Mucosa of descending colon (tissue), 3 donors: Measurements from ENCODE around the gene FBXW2. TPM values are rescaled to one million over a fixed set of nuclear protein-coding genes. Genes with fewer than 3 reads are reported as not detected.
A peak's percentile ranks its signal among the peaks of the same experiment; 100 is the strongest.

ENCODE experiments used
- ATAC-seq: fragments of 200-7000 bp; cut with Tn5 transposase; one replicate; pipeline ENCODE4 v1.9.1; 2020; ENCODE audit warnings: mild to moderate bottlenecking, moderate library complexity
- DNase-seq, 3 donors: peaks; one replicate each; pipeline ENCODE4 v3.0.0-alpha.2; 2020
- H3K36me3 ChIP-seq: fragments of 200-600 bp; one replicate; pipeline ENCODE4 v1.8.0; 2021; ENCODE audit warnings: low read depth, mild to moderate bottlenecking
- H3K4me1 ChIP-seq: fragments of 200-600 bp; one replicate; pipeline ENCODE4 v1.8.0; 2021; ENCODE audit warnings: low read depth, mild to moderate bottlenecking
- H3K4me3 ChIP-seq: fragments of 200-600 bp; one replicate; pipeline ENCODE4 v1.8.0; 2021; ENCODE audit warnings: mild to moderate bottlenecking
- H3K9me3 ChIP-seq: fragments of 200-600 bp; one replicate; pipeline ENCODE4 v1.8.0; 2021; ENCODE audit warnings: mild to moderate bottlenecking
- CTCF ChIP-seq: fragments of 200-600 bp; IDR thresholded peaks from one replicate; pipeline ENCODE4 v1.8.0; 2022; ENCODE audit warnings: antibody characterized with exemption, mild to moderate bottlenecking
- intact Hi-C, 2 donors: fragments of 100-400 bp; cut with DNase I in 1 of 2; cut with micrococcal nuclease in 1 of 2; formaldehyde crosslinking; loops; one replicate each; pipeline versions ENCODE4 v1.11.0 to v1.11.1; 2022; cut with DNase I, micrococcal nuclease
- total RNA-seq, 3 donors: library from RNA; stranded (reverse); fragmentation: NEBNext Ultra II Directional in 2 of 3; extraction: Animal tissue kit (Norgen Biotek cat#: 25700) in 2 of 3; gene quantifications; one replicate each; pipeline versions ENCODE4 v1.2.1 to v1.2.4, GENCODE V29; 2021 to 2023
- donor health status: DM: no; HTN: no; CAD: no; lungs with moderate emphysema.
- donor health status: DM: no; HTN: no; CAD: no.
- donor health status: DM: no; HTN: yes; CAD: no.

FBXW2 gene
- total RNA-seq, 3 donors from 2014 or later: 62.1 to 67.5 (median 65.0) TPM

- peak in 1 of 3 donors; percentile 20 for DNase-seq
- H3K36me3 ChIP-seq: no peaks in the 10 kb centered on the region
- no peak overlapping the region for H3K4me3 ChIP-seq
- no peaks in the 10 kb centered on the region for H3K9me3 ChIP-seq
- H3K4me1 ChIP-seq: no peaks in the 10 kb centered on the region
- TF ChIP-seq CTCF: peak; percentile 16
- ATAC-seq: peak; percentile 91
- intact Hi-C loops: no loop called here
Measured at GRCh38 chr9:120742951-120743416, 50.2 kb downstream of the FBXW2 start.

- intact Hi-C loops: no loop called here
- no peaks in the 10 kb centered on the region for H3K4me1 ChIP-seq
- H3K4me3 ChIP-seq: no peak overlapping the region
- TF ChIP-seq CTCF: no peak
- no peaks in the 10 kb centered on the region for H3K36me3 ChIP-seq
- no peaks in the 10 kb centered on the region for H3K9me3 ChIP-seq
- ATAC-seq (no peak), DNase-seq (no peak)
Measured at GRCh38 chr9:120741701-120742100, 51.5 kb downstream of the FBXW2 start.

- intact Hi-C loops: no loop called here
- Histone ChIP-seq H3K4me1 (no peaks in the 10 kb centered on the region), H3K4me3 (no peak overlapping the region), H3K36me3 (no peaks in the 10 kb centered on the region), H3K9me3 (no peaks in the 10 kb centered on the region)
- no peak for DNase-seq
- no peak for TF ChIP-seq CTCF
- no peak for ATAC-seq
Measured at GRCh38 chr9:120741191-120741590, 52.0 kb downstream of the FBXW2 start.

GRCh38 chr9:120740132-120740531, 53.1 kb downstream of the FBXW2 start:
- ATAC-seq (no peak), DNase-seq (no peak)
- no peak for TF ChIP-seq CTCF
- Histone ChIP-seq H3K36me3 (no peaks in the 10 kb centered on the region), H3K4me1 (no peaks in the 10 kb centered on the region), H3K9me3 (no peaks in the 10 kb centered on the region), H3K4me3 (no peak overlapping the region)
- intact Hi-C loops: no loop called here

GRCh38 chr9:120737416-120738165, 55.6 kb downstream of the FBXW2 start:
- Histone ChIP-seq H3K4me1 (no peaks in the 10 kb centered on the region), H3K36me3 (no peaks in the 10 kb centered on the region), H3K9me3 (no peaks in the 10 kb centered on the region), H3K4me3 (no peak overlapping the region)
- intact Hi-C loops: no loop called here
- ATAC-seq: no peak
- no peak for DNase-seq
- no peak for TF ChIP-seq CTCF
